Activated naive CD4-positive, alpha-beta T cell treated with anti-CD3 and anti-CD28 coated beads for 36 hours (primary cell): ENCODE results near the gene RNU7-1. TPM values are rescaled to one million over a fixed set of nuclear protein-coding genes. Genes with fewer than 3 reads are reported as not detected.

Experiments
- CTCF ChIA-PET: fragments of 350-600 bp; sonication (Branson Sonifier 250); formaldehyde crosslinking; loops from one replicate; lab custom pipeline; 2021; ENCODE audit warnings: antibody characterized with exemption; lab: Charles Lee
- DNase-seq: peaks from one replicate; pipeline ENCODE4 v3.0.0-alpha.2; 2020
- H3K27ac Mint-ChIP-seq: one replicate; pipeline ENCODE4 v1.8.0; 2021; ENCODE audit warnings: mild to moderate bottlenecking, mixed read lengths
- H3K27me3 Mint-ChIP-seq: one replicate; pipeline ENCODE4 v1.8.0; 2021; ENCODE audit warnings: low read depth, mixed read lengths
- H3K36me3 Mint-ChIP-seq: one replicate; pipeline ENCODE4 v1.8.0; 2021; ENCODE audit warnings: low read depth, mixed read lengths
- H3K4me1 Mint-ChIP-seq: one replicate; pipeline ENCODE4 v1.8.0; 2021; ENCODE audit warnings: low read depth, mixed read lengths
- H3K4me3 Mint-ChIP-seq: one replicate; pipeline ENCODE4 v1.8.0; 2021; ENCODE audit warnings: mild to moderate bottlenecking, moderate library complexity, mixed read lengths
- H3K9me3 Mint-ChIP-seq: one replicate; pipeline ENCODE4 v1.8.0; 2021; ENCODE audit warnings: mixed read lengths
- intact Hi-C: fragments of 100-400 bp; cut with micrococcal nuclease; formaldehyde crosslinking; loops from one replicate; pipeline ENCODE4 v1.15.1; 2023
- total RNA-seq, 2 experiments: library from RNA; stranded (reverse); gene quantifications; one replicate each; pipeline ENCODE4 v1.2.3, GENCODE V29; 2021

RNU7-1 gene
- total RNA-seq, 2 experiments from 2014 or later: not detected

DNA sequence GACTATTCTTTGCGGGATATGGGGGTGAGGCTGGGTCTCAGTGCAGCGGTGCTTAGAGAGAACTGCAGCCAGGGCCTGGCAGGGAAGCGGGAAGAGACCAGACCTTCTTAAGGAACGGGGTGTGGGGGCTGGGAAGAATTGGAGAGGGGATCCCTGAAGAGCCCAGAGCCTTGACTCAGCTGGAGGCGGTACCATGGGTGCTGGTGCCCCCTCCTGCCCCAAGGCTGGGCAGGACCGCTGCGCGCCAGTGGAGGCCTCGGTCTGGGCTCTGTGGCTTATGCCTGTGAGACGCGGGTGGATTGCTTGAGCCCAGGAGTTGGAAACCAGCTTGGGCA is 1.3 kb upstream of the RNU7-1 start:
- Mint-ChIP-seq H3K4me3 (no peak overlapping the region), H3K9me3 (no peaks in the 10 kb centered on the region), H3K4me1 (peaks cover 32% of the 10 kb centered on the region), H3K27me3 (no peaks in the 10 kb centered on the region), H3K36me3 (peaks cover 14% of the 10 kb centered on the region), H3K27ac (peak overlapping the region; percentile 93)
- DNase-seq: no peak
- intact Hi-C loops: loop anchor here (5.0 kb wide), 1 partner anchor 245 kb away; the partner anchor contains the start of gene PEX5
- CTCF ChIA-PET: interaction anchor here (11.8 kb wide), 1 partner anchor 19 kb away, joined by 397 read pairs; no protein-coding TSS in a partner anchor

DNA sequence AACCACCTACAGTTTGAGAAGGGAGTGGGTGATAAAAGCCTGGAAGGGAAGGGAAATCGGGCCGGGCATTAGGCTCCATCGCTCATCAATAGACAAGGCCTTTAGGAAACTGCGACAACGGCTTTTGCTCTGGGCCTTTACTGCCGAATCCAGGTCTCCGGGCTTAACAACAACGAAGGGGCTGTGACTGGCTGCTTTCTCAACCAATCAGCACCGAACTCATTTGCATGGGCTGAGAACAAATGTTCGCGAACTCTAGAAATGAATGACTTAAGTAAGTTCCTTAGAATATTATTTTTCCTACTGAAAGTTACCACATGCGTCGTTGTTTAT is 261 bp upstream of the RNU7-1 start:
- peak; percentile 89 for DNase-seq
- Mint-ChIP-seq H3K27ac (peak overlapping the region; percentile 93), H3K27me3 (no peaks in the 10 kb centered on the region), H3K4me3 (peak overlapping the region; percentile 94), H3K9me3 (no peaks in the 10 kb centered on the region), H3K4me1 (peaks cover 40% of the 10 kb centered on the region), H3K36me3 (peaks cover 17% of the 10 kb centered on the region)
- CTCF ChIA-PET: interaction anchor here (0.8 to 11.8 kb wide), 10 partner anchors 18 to 165 kb away, joined by 3 to 397 read pairs (median 4); partner anchors contain the start of genes C1R, C1RL, ENO2 and LPCAT3
- intact Hi-C loops: loop anchor here (1.0 to 5.0 kb wide), 4 partner anchors 52 to 244 kb away; partner anchors contain the start of genes CDCA3, LPCAT3 and PEX5

DNA sequence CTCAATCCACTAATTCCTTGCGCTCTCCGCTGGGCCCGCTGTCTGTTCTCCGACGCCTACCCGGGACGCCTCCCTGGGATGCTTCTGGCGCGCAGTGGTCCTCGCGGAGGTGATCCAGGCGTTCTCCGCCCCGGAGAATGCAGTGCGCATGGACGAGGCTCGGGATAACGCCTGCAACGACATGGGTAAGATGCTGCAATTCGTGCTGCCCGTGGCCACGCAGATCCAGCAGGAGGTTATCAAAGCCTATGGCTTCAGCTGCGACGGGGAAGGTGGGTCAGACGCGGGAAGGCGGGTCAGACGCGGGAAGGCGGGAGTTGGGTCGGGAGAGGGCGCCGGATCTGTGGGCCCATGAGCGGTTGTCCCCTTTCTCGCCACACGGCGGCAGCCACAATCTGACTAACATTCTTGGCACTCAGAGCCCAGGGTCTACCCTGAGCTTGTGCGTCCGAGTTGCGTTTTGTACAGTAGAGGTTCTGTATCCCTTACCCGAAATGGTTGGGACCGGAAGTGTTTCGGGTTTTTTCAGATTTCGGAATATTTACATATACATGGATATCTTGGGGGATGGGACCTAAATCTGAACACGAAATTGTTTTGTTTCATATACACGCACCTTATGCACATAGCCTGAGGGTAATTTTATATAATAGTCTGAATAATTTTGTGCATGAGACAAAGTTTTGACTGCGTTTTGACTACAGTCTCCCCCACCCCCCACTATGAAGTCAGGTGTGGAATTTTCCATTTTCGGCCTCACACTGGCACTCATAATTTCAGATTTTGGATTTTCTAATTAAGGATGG is 968 bp downstream of the RNU7-1 start:
- intact Hi-C loops: loop anchor here (1.0 to 5.0 kb wide), 10 partner anchors 9 to 243 kb away; partner anchors contain the start of genes C1R, EMG1, LRRC23 and PEX5
- Mint-ChIP-seq H3K36me3 (peaks cover 18% of the 10 kb centered on the region), H3K27me3 (no peaks in the 10 kb centered on the region), H3K4me3 (peak overlapping the region; percentile 94), H3K9me3 (no peaks in the 10 kb centered on the region), H3K4me1 (peaks cover 49% of the 10 kb centered on the region), H3K27ac (peak overlapping the region; percentile 93)
- CTCF ChIA-PET: interaction anchor here (0.7 to 11.8 kb wide), 16 partner anchors 8 to 167 kb away, joined by 3 to 397 read pairs (median 3); partner anchors contain the start of genes C1R, C1RL, ENO2 and LPCAT3
- DNase-seq: peak; percentile 96

- peak overlapping the region; percentile 94 for H3K4me3 Mint-ChIP-seq
- DNase-seq: no peak
- H3K27ac Mint-ChIP-seq: peak overlapping the region; percentile 93
- H3K36me3 Mint-ChIP-seq: peaks cover 15% of the 10 kb centered on the region
- no peaks in the 10 kb centered on the region for H3K27me3 Mint-ChIP-seq
- peaks cover 59% of the 10 kb centered on the region for H3K4me1 Mint-ChIP-seq
- intact Hi-C loops: loop anchor here (2.0 kb wide), 1 partner anchor 41 kb away; the partner anchor contains the start of gene LRRC23
- CTCF ChIA-PET: interaction anchor here (0.8 to 11.8 kb wide), 9 partner anchors 7 to 163 kb away, joined by 3 to 397 read pairs (median 7); partner anchors contain the start of genes C1RL and SPSB2
- no peaks in the 10 kb centered on the region for H3K9me3 Mint-ChIP-seq
Observed at GRCh38 chr12:6945613-6946012, 2.0 kb downstream of the RNU7-1 start.

DNA sequence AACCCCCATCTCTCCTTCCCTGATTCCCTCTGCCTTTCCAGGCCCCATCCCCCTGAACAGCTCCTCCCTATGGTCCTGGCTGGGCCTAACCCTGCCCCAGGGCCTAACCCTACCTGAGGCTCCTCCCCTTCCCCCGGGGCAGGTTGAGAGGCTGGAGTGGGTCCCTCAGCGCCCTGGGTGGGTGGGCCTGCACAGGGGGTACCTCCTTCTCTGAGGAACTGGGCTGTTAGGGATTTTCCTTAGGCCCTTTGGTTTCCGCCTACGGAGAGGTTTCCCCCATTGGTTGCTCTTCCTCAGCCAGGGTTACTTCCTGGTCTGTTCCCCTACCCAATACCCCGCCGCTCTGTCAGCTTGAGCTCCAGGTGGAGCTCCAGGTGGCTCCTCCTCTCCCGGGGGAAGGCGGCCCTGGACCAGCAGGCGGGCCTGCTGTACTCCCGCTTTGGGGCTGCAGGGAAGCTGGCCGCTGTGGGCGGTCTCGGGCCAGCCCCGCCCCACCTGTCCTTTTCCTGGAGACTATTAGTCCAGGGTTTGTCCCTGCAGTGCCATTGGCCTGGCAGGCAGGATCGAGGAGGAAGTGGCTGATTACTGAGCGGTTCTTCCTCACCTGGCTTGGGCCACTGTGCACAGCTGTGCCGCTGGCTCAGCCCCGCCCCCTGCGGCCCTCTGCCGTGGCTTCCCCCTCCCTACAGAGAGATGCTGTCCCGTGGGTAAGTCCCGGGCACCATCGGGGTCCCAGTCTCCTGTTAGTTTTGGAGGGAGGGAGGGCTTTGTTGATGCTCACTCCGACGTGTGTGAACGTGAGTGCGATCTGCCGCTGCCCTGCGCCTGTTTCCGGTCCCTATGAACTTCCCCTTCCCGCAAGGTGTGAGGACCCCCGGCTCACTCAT is 2.7 kb downstream of the RNU7-1 start:
- H3K4me1 Mint-ChIP-seq: peaks cover 61% of the 10 kb centered on the region
- DNase-seq: peak; percentile 88
- H3K27me3 Mint-ChIP-seq: no peaks in the 10 kb centered on the region
- peaks cover 14% of the 10 kb centered on the region for H3K36me3 Mint-ChIP-seq
- H3K9me3 Mint-ChIP-seq: no peaks in the 10 kb centered on the region
- H3K27ac Mint-ChIP-seq: peak overlapping the region; percentile 93
- intact Hi-C loops: no loop called here
- CTCF ChIA-PET: interaction anchor here (0.8 to 11.8 kb wide), 10 partner anchors 8 to 166 kb away, joined by 3 to 397 read pairs (median 8); partner anchors contain the start of genes C1RL and SPSB2
- H3K4me3 Mint-ChIP-seq: peak overlapping the region; percentile 94

- peaks cover 61% of the 10 kb centered on the region for H3K4me1 Mint-ChIP-seq
- DNase-seq: no peak
- intact Hi-C loops: no loop called here
- H3K36me3 Mint-ChIP-seq: peaks cover 19% of the 10 kb centered on the region
- H3K27me3 Mint-ChIP-seq: no peaks in the 10 kb centered on the region
- peak overlapping the region; percentile 93 for H3K27ac Mint-ChIP-seq
- no peaks in the 10 kb centered on the region for H3K9me3 Mint-ChIP-seq
- CTCF ChIA-PET: interaction anchor here (0.9 to 11.8 kb wide), 9 partner anchors 9 to 166 kb away, joined by 3 to 397 read pairs (median 8); partner anchors contain the start of genes C1RL and SPSB2
- peak overlapping the region; percentile 94 for H3K4me3 Mint-ChIP-seq
Observed at GRCh38 chr12:6946920-6947374, 3.3 kb downstream of the RNU7-1 start.

- Mint-ChIP-seq H3K9me3 (no peaks in the 10 kb centered on the region), H3K4me3 (peak overlapping the region; percentile 94), H3K27me3 (no peaks in the 10 kb centered on the region), H3K36me3 (peaks cover 24% of the 10 kb centered on the region), H3K4me1 (peaks cover 57% of the 10 kb centered on the region), H3K27ac (peak overlapping the region; percentile 93)
- peak; percentile 12 for DNase-seq
- intact Hi-C loops: no loop called here
- CTCF ChIA-PET: interaction anchor here (0.9 to 11.8 kb wide), 6 partner anchors 9 to 165 kb away, joined by 3 to 397 read pairs (median 6); partner anchors contain the start of gene SPSB2
Observed at GRCh38 chr12:6947615-6948014, 4.0 kb downstream of the RNU7-1 start.

- no peaks in the 10 kb centered on the region for H3K27me3 Mint-ChIP-seq
- intact Hi-C loops: no loop called here
- peaks cover 39% of the 10 kb centered on the region for H3K36me3 Mint-ChIP-seq
- peak; percentile 48 for DNase-seq
- CTCF ChIA-PET: interaction anchor here (0.6 to 11.8 kb wide), 8 partner anchors 11 to 197 kb away, joined by 3 to 397 read pairs (median 4); partner anchors contain the start of gene LPCAT3
- H3K9me3 Mint-ChIP-seq: no peaks in the 10 kb centered on the region
- peak overlapping the region; percentile 72 for H3K4me3 Mint-ChIP-seq
- H3K4me1 Mint-ChIP-seq: peaks cover 56% of the 10 kb centered on the region
- H3K27ac Mint-ChIP-seq: peak overlapping the region; percentile 93
Observed at GRCh38 chr12:6948873-6949594, 5.4 kb downstream of the RNU7-1 start.

DNA sequence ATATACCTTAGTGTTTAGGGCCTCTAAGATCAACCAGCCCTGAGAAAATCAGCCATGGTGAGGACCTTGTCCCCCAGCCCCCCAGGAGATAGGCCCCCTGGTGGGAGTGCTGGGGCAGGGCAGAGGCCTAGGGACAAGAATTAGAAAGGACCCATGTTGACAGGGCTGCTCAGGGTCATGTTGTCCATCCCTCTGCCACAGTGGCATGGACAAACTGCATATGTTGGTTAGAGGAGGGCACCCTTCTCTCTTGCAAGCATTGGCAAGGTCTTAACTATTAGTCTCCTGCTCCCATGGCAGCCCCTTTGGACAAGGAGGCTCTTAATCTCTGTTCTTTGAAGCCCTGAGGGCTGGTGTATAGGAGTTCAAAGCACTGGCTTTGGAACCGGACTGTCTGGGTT is 6.8 kb downstream of the RNU7-1 start:
- no peaks in the 10 kb centered on the region for H3K9me3 Mint-ChIP-seq
- H3K27ac Mint-ChIP-seq: peak overlapping the region; percentile 93
- CTCF ChIA-PET: interaction anchor here (0.6 to 11.8 kb wide), 3 partner anchors 11 to 25 kb away, joined by 5 to 397 read pairs (median 5); no protein-coding TSS in a partner anchor
- DNase-seq: peak; percentile 55
- H3K36me3 Mint-ChIP-seq: peaks cover 50% of the 10 kb centered on the region
- H3K27me3 Mint-ChIP-seq: no peaks in the 10 kb centered on the region
- intact Hi-C loops: loop anchor here (5.0 to 10.0 kb wide), 5 partner anchors 78 to 1134 kb away; partner anchors contain the start of genes CD27, CD4, GAPDH and NECAP1
- H3K4me1 Mint-ChIP-seq: peaks cover 65% of the 10 kb centered on the region
- H3K4me3 Mint-ChIP-seq: peak overlapping the region; percentile 98

- Mint-ChIP-seq H3K27me3 (no peaks in the 10 kb centered on the region), H3K36me3 (peaks cover 55% of the 10 kb centered on the region), H3K4me3 (peak within 1 kb of the TSS; percentile 98), H3K4me1 (peaks cover 65% of the 10 kb centered on the region), H3K9me3 (no peaks in the 10 kb centered on the region), H3K27ac (peak within 1 kb of the TSS; percentile 93)
- peak; percentile 80 for DNase-seq
- intact Hi-C loops: loop anchor here (5.0 to 10.0 kb wide), 5 partner anchors 79 to 1134 kb away; partner anchors contain the start of genes CD27, CD4, GAPDH and NECAP1
- CTCF ChIA-PET: interaction anchor here (0.6 to 11.8 kb wide), 4 partner anchors 10 to 27 kb away, joined by 4 to 397 read pairs (median 4); no protein-coding TSS in a partner anchor
Observed at GRCh38 chr12:6950811-6951540, 7.4 kb downstream of the RNU7-1 start, which contains the start of gene PTPN6. PTPN6 (plus strand) TSS chr12:6951356; CDS start chr12:6951513, 157 bp downstream.
